GM19324 (cell line): ENCODE results near the gene CBLC.

Source experiments
- ATAC-seq: cut with Tn5 transposase; IDR thresholded peaks from one replicate; pipeline ENCODE4 v1.9.1; 2021; ENCODE audit warnings: mild to moderate bottlenecking, moderate library complexity; ENCODE audit not compliant: unreplicated experiment, low FRiP score

The CBLC gene

DNA sequence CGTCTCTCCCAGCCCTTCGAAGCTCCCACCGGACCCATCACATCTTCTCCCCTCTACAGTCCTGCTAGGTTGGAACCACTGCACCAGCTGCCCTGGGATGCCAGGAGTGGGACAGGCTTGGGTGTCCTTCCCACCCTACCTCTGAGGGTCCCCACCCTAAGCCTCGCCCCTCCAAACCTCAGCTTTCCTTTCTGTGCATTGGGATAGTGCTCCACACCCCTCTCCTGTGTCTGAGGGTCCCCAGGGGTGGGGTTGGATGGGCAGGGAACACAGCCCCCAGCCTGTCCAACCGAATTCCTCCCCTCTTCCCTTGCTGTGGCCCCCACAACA, 31.1 kb upstream of the CBLC start:
- ATAC-seq = no peak

GRCh38 chr19:44746946-44747738, 30.5 kb upstream of the CBLC start:
- peak; percentile 54 for ATAC-seq

DNA sequence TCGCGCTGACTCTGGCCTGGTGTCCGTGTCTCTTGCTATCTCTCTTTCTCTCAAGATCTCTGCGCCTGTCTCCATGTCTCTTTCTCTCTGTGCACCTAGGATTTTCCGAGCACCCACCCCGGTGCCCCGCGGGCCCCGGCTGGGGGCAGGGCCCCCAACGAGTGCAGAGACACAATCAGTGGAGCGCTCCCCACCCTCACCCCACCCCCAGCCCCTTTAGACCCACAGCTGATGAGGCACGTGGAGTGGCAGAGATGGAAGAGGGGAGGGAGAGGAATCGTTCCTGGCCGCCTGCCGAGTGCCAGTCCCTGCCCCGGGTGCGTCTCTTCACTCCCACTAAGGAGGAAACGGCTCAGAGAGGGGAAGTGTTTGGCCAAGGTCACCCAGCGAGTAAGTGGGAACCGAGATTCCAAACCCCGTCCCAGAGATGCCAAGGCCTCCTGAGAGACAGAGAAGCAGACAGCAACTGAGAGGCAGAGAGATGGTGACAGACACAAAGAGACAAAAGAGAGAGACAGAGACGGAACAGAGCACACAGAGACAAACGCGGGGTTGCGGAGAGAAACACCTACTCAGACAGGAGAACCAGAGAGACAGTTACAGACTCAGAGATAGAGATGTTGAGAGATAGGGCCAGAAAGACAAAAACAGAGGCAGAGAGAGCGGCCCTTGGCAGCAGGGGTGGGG, 29.8 kb upstream of the CBLC start:
- peak; percentile 1 for ATAC-seq

DNA sequence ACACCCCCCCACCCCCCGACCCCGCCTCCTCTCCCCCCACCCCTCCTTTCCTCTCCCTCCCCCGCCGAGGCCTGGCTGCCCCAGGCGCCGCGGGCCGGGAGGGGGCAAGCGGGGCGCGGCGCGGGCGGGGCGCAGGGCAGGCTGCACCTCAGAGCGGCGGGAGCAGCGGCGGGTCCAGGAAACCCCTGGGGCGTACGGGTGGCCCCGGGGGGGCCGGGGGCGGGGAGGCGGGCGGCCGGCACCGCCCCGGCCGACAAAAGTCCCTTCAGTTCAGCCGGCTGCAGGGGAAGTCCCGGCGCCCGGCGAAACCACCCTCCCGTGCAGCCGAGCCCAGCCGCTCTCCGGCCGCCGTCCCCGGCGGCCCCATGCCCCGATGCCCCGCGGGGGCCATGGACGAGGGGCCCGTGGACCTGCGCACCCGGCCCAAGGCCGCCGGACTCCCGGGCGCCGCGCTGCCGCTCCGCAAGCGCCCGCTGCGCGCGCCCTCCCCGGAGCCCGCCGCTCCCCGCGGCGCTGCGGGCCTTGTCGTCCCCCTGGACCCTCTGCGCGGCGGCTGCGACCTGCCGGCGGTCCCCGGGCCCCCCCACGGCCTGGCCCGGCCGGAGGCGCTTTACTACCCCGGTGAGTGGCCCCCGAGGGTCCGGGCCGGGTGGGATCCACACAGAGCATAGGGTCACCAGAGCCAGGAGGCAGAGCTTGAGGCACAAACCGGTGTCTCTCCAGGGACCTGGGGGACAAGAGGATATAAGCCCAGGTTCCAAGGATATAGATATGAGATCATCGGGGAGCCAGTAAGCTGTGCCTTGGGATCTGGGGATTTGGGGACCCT, 29.1 kb upstream of the CBLC start, which contains the start of gene BCL3:
Gene BCL3, plus strand, starts transcription at position 283 of the 829 bp plus-strand sequence. Its CDS starts 83 bp downstream, at position 366.
- peak; percentile 33 for ATAC-seq

- no peak for ATAC-seq
Measured at GRCh38 chr19:44749292-44749691, 28.4 kb upstream of the CBLC start.

DNA sequence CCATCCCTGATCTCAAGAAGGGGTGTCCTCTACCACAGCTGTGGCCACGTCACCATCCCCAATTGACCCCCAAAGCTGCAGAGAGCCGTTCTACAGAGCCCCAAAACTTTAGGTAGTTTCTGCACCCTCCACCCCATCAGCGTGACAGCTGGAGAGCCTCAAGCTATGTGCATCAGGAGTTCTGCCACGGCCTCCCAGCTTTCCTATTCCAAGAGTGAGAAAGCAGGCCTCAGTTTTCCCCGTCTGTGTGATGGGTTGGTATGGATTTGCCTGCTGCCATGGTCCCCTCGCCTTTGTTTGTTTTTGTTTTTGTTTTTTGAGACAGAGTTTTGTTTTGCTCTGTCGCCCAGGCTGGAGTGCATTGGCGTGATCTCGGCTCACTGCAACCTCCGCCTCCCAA, 27.7 kb upstream of the CBLC start:
- ATAC-seq = no peak

- no peak for ATAC-seq
Measured at GRCh38 chr19:44752123-44752815, 25.4 kb upstream of the CBLC start.

DNA sequence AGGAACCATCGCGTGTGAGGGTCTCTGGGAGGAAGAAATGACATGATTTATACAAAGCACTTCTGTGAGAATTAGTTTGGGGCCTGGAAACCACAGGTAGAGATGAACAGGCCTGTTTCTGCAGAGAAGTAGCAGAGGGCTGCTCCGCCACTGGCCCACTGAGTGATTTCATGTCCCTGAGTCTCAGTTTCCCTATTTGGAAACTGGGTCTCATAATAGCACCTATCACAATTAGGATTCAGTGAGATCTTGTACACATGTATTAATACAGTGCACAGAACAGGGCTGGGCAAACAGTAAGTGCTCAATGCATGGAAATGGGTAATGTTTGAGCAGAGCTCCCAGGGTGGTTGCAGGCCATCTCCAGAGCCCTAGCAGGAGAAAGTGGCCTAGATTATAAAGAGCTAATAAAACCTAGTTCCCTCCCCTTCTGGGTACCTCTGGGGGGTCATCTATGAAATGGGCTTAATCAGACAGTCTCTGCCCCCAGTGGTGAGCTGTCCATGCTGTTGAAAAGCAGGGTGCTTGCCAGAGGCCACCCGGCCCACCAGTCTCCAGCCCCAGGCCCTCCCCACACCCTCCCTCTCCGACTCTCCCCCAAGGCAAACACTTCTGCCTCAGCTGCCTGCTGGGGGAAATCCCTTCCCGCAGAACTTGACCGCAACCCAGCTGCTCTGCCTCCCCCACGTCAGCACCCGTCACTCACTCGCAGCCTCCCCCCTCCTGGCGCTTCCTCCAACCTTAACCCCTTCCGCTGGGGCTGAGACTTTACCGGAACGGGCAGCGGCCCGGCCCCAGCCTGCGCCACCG, 24.7 kb upstream of the CBLC start:
- ATAC-seq = peak; percentile 77

DNA sequence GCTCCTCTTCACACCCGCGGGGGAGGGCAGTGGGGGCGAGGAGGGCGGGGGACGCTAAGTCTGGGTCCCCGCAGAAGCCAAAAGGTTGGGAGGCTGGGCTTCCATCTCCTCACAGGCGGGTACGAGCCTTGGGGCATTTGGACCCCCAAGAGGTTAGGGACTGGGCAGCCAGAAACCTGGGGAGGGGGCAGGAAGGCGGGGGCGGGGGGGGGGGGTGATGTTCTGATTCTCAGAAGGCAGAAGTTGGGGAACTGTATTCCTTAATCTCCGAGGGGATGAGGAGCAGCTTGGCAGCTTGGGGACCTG, 24.1 kb upstream of the CBLC start:
- no peak for ATAC-seq

DNA sequence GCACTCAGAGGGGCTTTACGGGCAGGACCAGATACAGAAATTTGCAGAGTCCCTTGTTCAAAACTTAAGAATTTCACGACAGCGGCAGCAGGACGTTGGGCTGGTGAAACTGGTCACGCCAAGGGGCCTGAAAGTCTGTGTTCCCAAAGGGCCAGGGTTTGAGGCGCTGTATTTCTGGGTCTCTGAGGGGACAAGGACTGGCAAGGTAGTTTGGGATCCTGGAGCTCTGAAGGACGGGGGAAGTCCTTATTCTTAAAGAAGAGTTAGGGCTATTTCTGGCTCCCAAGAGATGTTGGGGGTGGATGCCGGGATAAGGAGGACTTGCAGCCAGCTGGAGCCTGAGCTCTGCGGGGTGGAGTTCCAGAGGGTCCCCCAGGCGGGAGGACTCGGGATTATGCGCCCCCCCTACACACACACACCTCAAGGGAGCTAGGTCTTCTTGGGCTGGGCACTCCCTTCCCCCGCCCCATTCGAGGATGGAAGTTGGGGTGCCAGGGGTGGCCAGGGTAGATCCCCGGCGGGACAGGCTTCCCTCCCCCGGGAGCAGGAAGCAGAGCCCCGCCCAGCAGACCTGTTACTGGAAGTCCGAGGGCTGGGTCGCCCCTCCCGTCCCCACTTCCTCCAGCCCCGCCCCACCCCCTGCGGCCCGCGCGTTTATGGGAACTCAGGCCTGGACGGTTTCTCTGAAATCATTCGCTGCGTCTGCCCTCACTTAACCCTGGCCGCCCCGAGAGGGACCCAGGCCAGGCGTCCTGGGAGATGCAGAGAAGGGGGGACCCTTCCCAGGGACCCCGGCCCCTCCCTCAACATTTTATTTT, 23.5 kb upstream of the CBLC start:
- peak; percentile 31 for ATAC-seq

DNA sequence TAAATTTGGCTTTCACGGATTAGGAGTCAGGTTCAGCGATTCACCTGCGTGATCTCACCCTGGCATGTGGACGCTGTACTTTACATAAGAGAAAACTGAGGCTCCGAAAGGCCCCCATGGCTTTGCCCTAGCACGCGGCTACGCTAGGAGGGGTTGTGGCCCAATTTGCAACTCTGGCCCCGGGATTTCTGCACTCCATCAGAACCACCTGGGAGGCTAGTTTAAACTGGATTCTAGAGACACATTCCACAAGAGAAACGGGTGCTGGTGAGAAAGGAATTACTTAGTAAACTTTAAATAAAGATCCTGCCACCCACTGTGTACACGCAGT, 23.0 kb upstream of the CBLC start:
- no peak for ATAC-seq

DNA sequence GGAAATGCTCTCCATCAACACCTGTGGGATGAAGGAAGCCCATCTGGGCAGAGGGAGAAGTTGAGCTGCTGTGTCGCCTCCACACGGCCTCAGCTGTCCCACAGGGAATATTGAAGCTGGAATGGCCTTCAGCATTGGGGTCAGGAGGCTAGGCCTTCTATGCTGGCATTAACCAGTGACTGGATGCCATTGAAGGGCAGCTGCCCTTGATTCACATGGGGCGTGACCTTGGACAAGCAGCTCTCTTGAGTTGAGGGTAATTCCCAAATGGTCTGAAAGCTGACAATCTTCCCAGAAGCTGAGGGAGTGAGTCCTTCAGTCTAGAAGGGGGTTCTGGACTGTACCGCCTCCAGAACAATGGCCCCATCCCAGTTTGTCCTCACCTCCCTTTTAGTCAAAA, 22.5 kb upstream of the CBLC start:
- ATAC-seq = no peak

- no peak for ATAC-seq
Measured at GRCh38 chr19:44756089-44756562, 21.6 kb upstream of the CBLC start.

DNA sequence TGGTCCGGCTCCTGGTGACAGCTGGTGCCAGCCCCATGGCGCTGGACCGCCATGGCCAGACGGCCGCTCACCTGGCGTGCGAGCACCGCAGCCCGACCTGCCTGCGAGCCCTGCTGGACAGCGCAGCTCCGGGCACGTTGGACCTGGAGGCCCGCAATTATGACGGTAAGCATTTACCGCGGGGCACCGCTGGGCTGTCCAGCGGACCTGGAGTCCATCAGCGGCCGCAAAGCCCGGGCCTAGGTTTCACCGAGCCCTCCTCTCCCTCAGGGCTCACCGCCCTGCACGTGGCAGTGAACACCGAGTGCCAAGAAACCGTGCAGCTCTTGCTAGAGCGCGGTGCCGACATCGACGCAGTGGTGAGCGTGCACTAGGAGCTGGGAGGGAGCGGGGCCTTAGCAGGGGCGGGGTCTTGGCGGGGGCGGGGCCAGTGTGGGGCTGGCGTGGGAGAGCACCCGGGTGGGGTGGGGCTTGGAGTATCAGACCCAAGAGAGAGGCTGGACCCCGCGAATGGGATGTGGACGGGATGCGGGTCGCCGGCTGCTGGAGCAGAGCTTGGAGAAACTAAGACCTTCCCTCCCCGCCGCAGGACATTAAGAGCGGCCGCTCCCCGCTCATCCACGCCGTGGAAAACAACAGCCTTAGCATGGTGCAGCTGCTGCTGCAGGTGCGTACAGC, 20.5 kb upstream of the CBLC start:
- no peak for ATAC-seq

DNA sequence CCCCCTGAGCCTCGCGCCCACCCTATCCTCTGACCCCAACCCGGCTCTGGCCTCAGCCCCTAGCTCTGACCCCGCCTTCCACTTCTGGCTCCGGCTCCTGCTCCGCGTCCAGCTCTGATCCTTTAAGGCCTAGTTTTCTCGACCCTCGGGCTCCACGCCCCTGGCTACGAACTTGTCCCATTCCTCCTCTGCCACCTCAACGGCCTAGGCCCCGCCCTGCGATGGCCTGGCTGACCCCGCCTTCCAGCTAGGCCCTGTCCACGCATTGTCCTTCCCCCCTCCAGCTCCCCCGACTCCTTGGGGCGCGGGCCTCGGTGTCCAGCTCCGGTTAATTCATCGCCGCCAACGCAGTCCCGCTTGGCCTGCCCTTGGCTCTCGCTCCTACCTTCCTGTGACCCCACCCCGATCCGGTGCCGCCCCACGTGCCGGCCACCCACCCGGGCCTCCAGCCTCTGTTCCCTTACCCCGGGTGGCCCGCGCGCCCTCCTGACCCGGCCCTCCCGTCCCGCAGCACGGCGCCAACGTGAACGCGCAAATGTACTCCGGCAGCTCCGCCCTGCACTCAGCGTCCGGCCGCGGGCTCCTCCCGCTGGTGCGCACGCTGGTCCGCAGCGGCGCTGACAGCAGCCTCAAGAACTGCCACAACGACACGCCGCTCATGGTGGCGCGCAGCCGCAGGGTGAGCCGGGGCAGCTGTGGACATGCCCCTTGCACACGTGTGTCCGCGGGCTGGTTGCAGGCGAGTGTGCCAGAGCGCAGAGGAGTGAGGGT, 19.8 kb upstream of the CBLC start:
- no peak for ATAC-seq

- ATAC-seq = no peak
Measured at GRCh38 chr19:44758596-44758995, 19.1 kb upstream of the CBLC start.

GRCh38 chr19:44759083-44759804, 18.4 kb upstream of the CBLC start:
- ATAC-seq = no peak
